Endodermal cell (in vitro differentiated cells): Measurements from ENCODE around the gene TGFBR3. TPM values are rescaled to one million over a fixed set of nuclear protein-coding genes. Genes with fewer than 3 reads are reported as not detected.
A peak's percentile ranks its signal among the peaks of the same experiment; 100 is the strongest.

Source experiments
- DNase-seq: peaks from one replicate; pipeline ENCODE4 v3.0.0-alpha.2; 2017
- H3K27ac ChIP-seq: 2 replicates; pipeline ENCODE4 v1.5.1; 2013; ENCODE audit warnings: mild to moderate bottlenecking, low read depth, low read length, moderate library complexity
- H3K27me3 ChIP-seq: 2 replicates; pipeline ENCODE4 v1.6.1; 2013; ENCODE audit warnings: mild to moderate bottlenecking, low read length, moderate library complexity; ENCODE audit not compliant: insufficient read depth, control insufficient read depth, poor library complexity, severe bottlenecking
- H3K36me3 ChIP-seq: 2 replicates; pipeline ENCODE4 v1.7.0; 2013; ENCODE audit warnings: mild to moderate bottlenecking, low read length, moderate library complexity; ENCODE audit not compliant: control insufficient read depth, insufficient read depth
- H3K4me1 ChIP-seq: one replicate; pipeline ENCODE4 v1.7.0; 2013; ENCODE audit warnings: low read length; ENCODE audit not compliant: control insufficient read depth, insufficient read depth
- H3K4me3 ChIP-seq: 2 replicates; pipeline ENCODE4 v1.5.1; 2013; ENCODE audit warnings: mild to moderate bottlenecking, low read length, moderate library complexity
- H3K9ac ChIP-seq: 2 replicates; pipeline ENCODE4 v1.6.1; 2013; ENCODE audit warnings: mild to moderate bottlenecking, low read length, moderate library complexity; ENCODE audit not compliant: poor library complexity, severe bottlenecking; ENCODE audit errors: extremely low read depth
- H3K9me3 ChIP-seq: 2 replicates; pipeline ENCODE4 v1.6.1; 2013; ENCODE audit warnings: mild to moderate bottlenecking, low read length, moderate library complexity; ENCODE audit not compliant: control insufficient read depth
- H3K27ac Mint-ChIP-seq: 2 replicates; pipeline ENCODE4 v1.8.0; 2020; ENCODE audit warnings: mixed read lengths
- H3K27me3 Mint-ChIP-seq: 2 replicates; pipeline ENCODE4 v1.8.0; 2021; ENCODE audit warnings: mild to moderate bottlenecking, mixed read lengths; ENCODE audit not compliant: insufficient read depth
- H3K36me3 Mint-ChIP-seq: 2 replicates; pipeline ENCODE4 v1.8.0; 2020; ENCODE audit warnings: low read depth, mixed read lengths
- H3K4me1 Mint-ChIP-seq: 2 replicates; pipeline ENCODE4 v1.8.0; 2020; ENCODE audit warnings: mixed read lengths
- H3K4me3 Mint-ChIP-seq: 2 replicates; pipeline ENCODE4 v1.8.0; 2020; ENCODE audit warnings: mild to moderate bottlenecking, moderate library complexity, mixed read lengths
- H3K9me3 Mint-ChIP-seq: 2 replicates; pipeline ENCODE4 v1.8.0; 2020; ENCODE audit warnings: mild to moderate bottlenecking, mixed read lengths
- CTCF ChIP-seq: fragments of 200-600 bp; sonication (generic); conservative IDR thresholded peaks from 2 replicates; pipeline ENCODE4 v1.5.0; 2021; ENCODE audit warnings: antibody characterized with exemption, mild to moderate bottlenecking
- WGBS, 2 experiments: methylation state at CpG; one replicate each; pipeline versions ENCODE4 v1.1.5 to v1.1.7; 2013; ENCODE audit warnings: missing lambda C conversion rate in 2 of 2, mixed read lengths in 1 of 2; ENCODE audit not compliant: insufficient coverage in 1 of 2, insufficient read length in 1 of 2; 5-methylcytosine and 5-hydroxymethylcytosine counted together
- total RNA-seq, 2 donors: library from RNA; stranded (reverse); fragmentation: NEBNext Ultra II Directional in 1 of 2; extraction: Animal tissue kit (Norgen Biotek cat#: 25700) in 1 of 2; gene quantifications; 2 replicates in 1 of 2; 3 replicates in 1 of 2; pipeline ENCODE4 v1.2.1, GENCODE V29; 2021

The TGFBR3 gene
- total RNA-seq, 2 donors from 2014 or later = 8.1 to 8.5 TPM

GRCh38 chr1:91876781-91877573 lies 9.0 kb downstream of the TGFBR3 start:
- TF ChIP-seq CTCF = no peak
- Mint-ChIP-seq H3K27me3 (peaks cover 69% of the 10 kb centered on the region), H3K36me3 (no peaks in the 10 kb centered on the region), H3K4me3 (no peak overlapping the region), H3K4me1 (peaks cover 17% of the 10 kb centered on the region), H3K9me3 (no peaks in the 10 kb centered on the region), H3K27ac (no peak overlapping the region)
- DNase-seq = no peak
- H3K36me3 ChIP-seq = no peaks in the 10 kb centered on the region
- H3K27ac ChIP-seq = no peak overlapping the region
- 87 to 100% methylated on average over 1 to 2 of the region's 2 CpGs for WGBS, 2 experiments
- no peak overlapping the region for H3K9ac ChIP-seq
- peaks cover 3% of the 10 kb centered on the region for H3K4me1 ChIP-seq
- H3K27me3 ChIP-seq = peaks cover 32% of the 10 kb centered on the region
- H3K4me3 ChIP-seq = no peak overlapping the region
- no peaks in the 10 kb centered on the region for H3K9me3 ChIP-seq

- H3K9me3 Mint-ChIP-seq = no peaks in the 10 kb centered on the region
- 62 to 66% methylated on average over 4 to 5 of the region's 5 CpGs for WGBS, 2 experiments
- H3K4me1 Mint-ChIP-seq = peaks cover 17% of the 10 kb centered on the region
- H3K36me3 ChIP-seq = no peaks in the 10 kb centered on the region
- no peak for TF ChIP-seq CTCF
- no peaks in the 10 kb centered on the region for H3K36me3 Mint-ChIP-seq
- no peak overlapping the region for H3K4me3 Mint-ChIP-seq
- no peaks in the 10 kb centered on the region for H3K9me3 ChIP-seq
- H3K27ac ChIP-seq = no peak overlapping the region
- peaks cover 67% of the 10 kb centered on the region for H3K27me3 Mint-ChIP-seq
- H3K27ac Mint-ChIP-seq = no peak overlapping the region
- H3K27me3 ChIP-seq = peaks cover 32% of the 10 kb centered on the region
- no peak overlapping the region for H3K9ac ChIP-seq
- peaks cover 3% of the 10 kb centered on the region for H3K4me1 ChIP-seq
- DNase-seq = peak; percentile 74
- no peak overlapping the region for H3K4me3 ChIP-seq
Observed at GRCh38 chr1:91876040-91876470, 9.9 kb downstream of the TGFBR3 start.

GRCh38 chr1:91874167-91874566 lies 11.8 kb downstream of the TGFBR3 start:
- DNase-seq = no peak
- WGBS, 2 experiments = 93% methylated on average over 4 of the region's 4 CpGs
- H3K27me3 Mint-ChIP-seq = peaks cover 61% of the 10 kb centered on the region
- H3K27ac Mint-ChIP-seq = no peak overlapping the region
- no peak for TF ChIP-seq CTCF
- H3K9ac ChIP-seq = no peak overlapping the region
- H3K27me3 ChIP-seq = peaks cover 32% of the 10 kb centered on the region
- H3K36me3 ChIP-seq = no peaks in the 10 kb centered on the region
- H3K4me3 ChIP-seq = no peak overlapping the region
- H3K9me3 Mint-ChIP-seq = no peaks in the 10 kb centered on the region
- H3K9me3 ChIP-seq = no peaks in the 10 kb centered on the region
- no peaks in the 10 kb centered on the region for H3K36me3 Mint-ChIP-seq
- no peak overlapping the region for H3K27ac ChIP-seq
- peaks cover 3% of the 10 kb centered on the region for H3K4me1 ChIP-seq
- peaks cover 17% of the 10 kb centered on the region for H3K4me1 Mint-ChIP-seq
- H3K4me3 Mint-ChIP-seq = no peak overlapping the region
